ENCODE results near the gene PICALM.

PICALM gene

DNA sequence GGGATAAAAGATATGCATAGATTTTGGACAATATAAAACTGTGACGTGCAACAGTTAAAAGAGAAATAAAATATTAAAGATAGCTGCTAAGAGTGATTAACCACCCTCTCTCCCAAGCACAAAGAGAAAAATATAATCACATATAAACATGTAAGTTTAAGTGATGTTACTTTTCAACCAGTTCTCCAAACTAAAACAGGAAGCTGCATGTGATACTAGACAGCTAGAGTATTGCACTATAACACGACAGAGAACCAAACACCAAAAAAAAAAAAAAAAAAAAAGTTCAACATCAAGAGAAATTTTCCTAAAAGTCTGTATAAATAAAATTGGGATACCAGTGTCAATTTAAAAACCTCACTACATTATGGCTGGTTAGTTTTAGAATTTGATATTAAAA is 79.1 kb downstream of the PICALM start:
- Histone ChIP-seq H3K27ac (no peak overlapping the region), H3K36me3 (peaks cover 28% of the 10 kb centered on the region), H3K4me3 (ENCODE audit: low read depth, low read length) (no peak overlapping the region), H3K27me3 (ENCODE audit: insufficient read depth, low read depth, severe bottlenecking) (no peaks in the 10 kb centered on the region), H3K9me3 (ENCODE audit: severe bottlenecking) (no peaks in the 10 kb centered on the region)
- DNase-seq = no peak
- TF ChIP-seq, protein P1, sequence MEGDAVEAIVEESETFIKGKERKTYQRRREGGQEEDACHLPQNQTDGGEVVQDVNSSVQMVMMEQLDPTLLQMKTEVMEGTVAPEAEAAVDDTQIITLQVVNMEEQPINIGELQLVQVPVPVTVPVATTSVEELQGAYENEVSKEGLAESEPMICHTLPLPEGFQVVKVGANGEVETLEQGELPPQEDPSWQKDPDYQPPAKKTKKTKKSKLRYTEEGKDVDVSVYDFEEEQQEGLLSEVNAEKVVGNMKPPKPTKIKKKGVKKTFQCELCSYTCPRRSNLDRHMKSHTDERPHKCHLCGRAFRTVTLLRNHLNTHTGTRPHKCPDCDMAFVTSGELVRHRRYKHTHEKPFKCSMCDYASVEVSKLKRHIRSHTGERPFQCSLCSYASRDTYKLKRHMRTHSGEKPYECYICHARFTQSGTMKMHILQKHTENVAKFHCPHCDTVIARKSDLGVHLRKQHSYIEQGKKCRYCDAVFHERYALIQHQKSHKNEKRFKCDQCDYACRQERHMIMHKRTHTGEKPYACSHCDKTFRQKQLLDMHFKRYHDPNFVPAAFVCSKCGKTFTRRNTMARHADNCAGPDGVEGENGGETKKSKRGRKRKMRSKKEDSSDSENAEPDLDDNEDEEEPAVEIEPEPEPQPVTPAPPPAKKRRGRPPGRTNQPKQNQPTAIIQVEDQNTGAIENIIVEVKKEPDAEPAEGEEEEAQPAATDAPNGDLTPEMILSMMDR (IDR thresholded peaks at IDR 0.05; ENCODE audit: low read depth, low read length) = no peak

DNA sequence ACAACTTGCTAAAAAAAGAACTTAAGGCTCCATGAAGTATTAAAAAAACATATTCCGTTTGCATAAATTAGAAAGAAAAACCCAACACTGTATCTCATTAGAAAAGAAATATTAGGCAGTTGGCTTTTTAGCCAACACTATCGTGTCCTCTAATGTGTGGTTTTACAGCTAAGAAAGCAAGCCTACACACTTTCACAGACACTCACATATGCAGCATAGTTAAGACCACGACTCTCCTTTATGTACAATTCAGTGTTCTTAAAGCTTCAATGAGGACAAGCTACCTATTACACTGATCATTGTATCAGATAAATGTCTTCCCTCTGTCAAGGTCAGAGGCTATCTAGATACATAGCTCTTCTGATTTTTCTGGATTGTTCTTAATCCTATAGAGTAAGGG is 80.1 kb downstream of the PICALM start:
- Histone ChIP-seq H3K27me3 (ENCODE audit: insufficient read depth, low read depth, severe bottlenecking) (no peaks in the 10 kb centered on the region), H3K27ac (no peak overlapping the region), H3K9me3 (ENCODE audit: severe bottlenecking) (no peaks in the 10 kb centered on the region), H3K36me3 (peaks cover 19% of the 10 kb centered on the region), H3K4me3 (ENCODE audit: low read depth, low read length) (no peak overlapping the region)
- TF ChIP-seq, protein P1 (IDR thresholded peaks at IDR 0.05; ENCODE audit: low read depth, low read length) = no peak
- DNase-seq = no peak

DNA sequence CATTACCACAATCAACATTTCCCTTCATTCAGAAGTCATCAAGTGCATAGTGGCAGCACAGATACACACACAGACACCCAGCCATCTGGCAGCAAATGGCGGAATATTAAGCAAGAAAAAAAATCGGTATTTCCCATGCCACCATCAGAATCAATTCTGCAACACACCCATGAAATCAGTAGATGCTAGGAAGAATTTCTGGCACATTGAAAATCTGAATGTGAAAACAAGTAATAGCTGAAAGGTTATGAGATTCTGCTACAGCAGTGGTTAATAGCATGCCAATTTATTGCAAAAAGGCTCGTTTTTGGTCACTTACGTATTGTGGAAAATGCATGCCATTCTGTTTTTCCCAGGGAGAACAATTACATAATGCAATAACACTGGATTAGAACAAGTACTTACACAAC is 91.1 kb downstream of the PICALM start:
- Histone ChIP-seq H3K9me3 (ENCODE audit: severe bottlenecking) (no peaks in the 10 kb centered on the region), H3K36me3 (peaks cover 24% of the 10 kb centered on the region), H3K27me3 (ENCODE audit: insufficient read depth, low read depth, severe bottlenecking) (no peaks in the 10 kb centered on the region), H3K27ac (no peak overlapping the region), H3K4me3 (ENCODE audit: low read depth, low read length) (no peak overlapping the region)
- DNase-seq = no peak
- TF ChIP-seq, protein P1 (IDR thresholded peaks at IDR 0.05; ENCODE audit: low read depth, low read length) = no peak

DNA sequence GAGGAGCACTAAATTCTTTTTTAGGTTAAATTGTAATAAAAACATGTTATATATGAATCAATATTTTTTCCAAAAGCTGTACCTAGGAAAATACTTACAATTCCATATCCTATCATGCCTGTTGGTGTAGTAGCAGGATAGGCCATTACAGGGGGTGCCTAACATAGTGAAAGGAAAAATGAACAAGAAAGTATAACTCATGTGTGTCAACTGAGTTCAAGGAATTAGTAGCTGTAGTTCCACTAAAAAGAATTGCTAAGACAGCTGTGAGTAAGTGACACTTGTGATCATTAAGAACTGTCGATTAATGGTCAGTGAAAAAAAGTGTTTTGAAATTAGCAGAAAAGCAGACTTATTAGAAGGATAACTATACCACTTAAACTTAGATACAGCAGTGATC is 92.4 kb downstream of the PICALM start:
- H3K9me3 ChIP-seq (ENCODE audit: severe bottlenecking) = no peaks in the 10 kb centered on the region

DNA sequence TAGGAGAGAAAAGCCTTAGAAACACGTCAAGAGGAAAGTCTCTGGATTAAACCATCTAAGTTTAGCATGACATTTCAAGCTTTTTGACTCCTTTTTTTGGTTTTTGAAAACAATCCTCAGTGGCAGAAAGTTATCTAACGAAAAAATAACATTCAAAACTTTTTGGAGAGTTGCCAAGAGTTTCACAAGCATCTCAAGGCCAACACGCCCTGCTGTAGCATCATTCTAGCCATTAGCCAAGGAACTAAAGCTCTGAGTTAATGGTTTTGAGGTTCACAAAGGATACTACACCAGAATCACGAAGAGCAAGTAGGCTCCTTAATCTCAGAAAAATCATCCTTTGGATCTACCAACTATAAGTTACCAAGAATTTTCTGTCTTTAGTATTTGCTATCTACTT is 94.8 kb downstream of the PICALM start:
- Histone ChIP-seq H3K27ac (no peak overlapping the region), H3K9me3 (ENCODE audit: severe bottlenecking) (no peaks in the 10 kb centered on the region), H3K27me3 (ENCODE audit: insufficient read depth, low read depth, severe bottlenecking) (no peaks in the 10 kb centered on the region), H3K4me3 (ENCODE audit: low read depth, low read length) (no peak overlapping the region), H3K36me3 (peaks cover 23% of the 10 kb centered on the region)
- DNase-seq = no peak
- TF ChIP-seq, protein P1 (IDR thresholded peaks at IDR 0.05; ENCODE audit: low read depth, low read length) = no peak

More for the DNA sequence above, 92.4 kb downstream of the PICALM start:
- Histone ChIP-seq H3K27ac (no peak overlapping the region), H3K4me3 (ENCODE audit: low read depth, low read length) (no peak overlapping the region), H3K36me3 (peaks cover 18% of the 10 kb centered on the region), H3K27me3 (ENCODE audit: insufficient read depth, low read depth, severe bottlenecking) (no peaks in the 10 kb centered on the region)
- TF ChIP-seq, protein P1 (IDR thresholded peaks at IDR 0.05; ENCODE audit: low read depth, low read length) = no peak
- DNase-seq = no peak

DNA sequence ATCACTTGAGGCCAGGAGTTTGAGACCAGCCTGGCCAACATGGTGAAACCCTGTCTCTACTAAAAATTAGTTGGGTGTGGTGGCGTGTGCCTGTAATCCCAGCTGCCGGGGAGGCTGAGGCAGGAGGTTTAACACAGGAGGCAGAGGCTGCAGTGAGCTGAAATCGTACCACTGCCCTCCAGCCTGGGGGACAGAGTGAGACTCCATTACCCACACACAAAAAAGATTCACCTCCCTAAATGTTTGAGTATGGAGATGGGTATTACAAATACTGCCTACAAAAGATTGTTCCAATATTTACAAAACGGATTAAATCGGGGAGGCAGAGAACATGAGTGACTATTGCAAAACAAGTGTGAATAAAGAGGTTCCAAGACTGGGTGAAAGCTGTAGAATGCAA is 98.3 kb downstream of the PICALM start:
- Histone ChIP-seq H3K4me3 (ENCODE audit: low read depth, low read length) (no peak overlapping the region), H3K27me3 (ENCODE audit: insufficient read depth, low read depth, severe bottlenecking) (no peaks in the 10 kb centered on the region), H3K9me3 (ENCODE audit: severe bottlenecking) (no peaks in the 10 kb centered on the region), H3K27ac (no peak overlapping the region), H3K36me3 (peaks cover 40% of the 10 kb centered on the region)
- TF ChIP-seq, protein P1 (IDR thresholded peaks at IDR 0.05; ENCODE audit: low read depth, low read length) = no peak
- DNase-seq = no peak

Measured in WERI-Rb-1 (cell line).